H1 (cell line): Measurements from ENCODE around the gene CSF2RB.

ENCODE experiments used
- CREB1 ChIP-seq: IDR thresholded peaks from 2 replicates; pipeline ENCODE4 v1.6.1; 2012; ENCODE audit warnings: inconsistent platforms
- CTCF ChIP-seq, 3 experiments: IDR thresholded peaks; 1 replicate in 2 of 3; 2 replicates in 1 of 3; pipeline versions ENCODE4 v1.5.1 to v1.6.1; 2011; ENCODE audit warnings: low read length in 3 of 3, mild to moderate bottlenecking in 3 of 3, inconsistent platforms in 2 of 3, low read depth in 1 of 3, moderate library complexity in 1 of 3; ENCODE audit not compliant: insufficient read depth in 1 of 3; ENCODE audit errors: control extremely low read depth in 1 of 3
- NRF1 ChIP-seq: IDR thresholded peaks from 2 replicates; pipeline ENCODE4 v1.6.1; 2011; ENCODE audit warnings: mild to moderate bottlenecking, low read depth, low read length, improper control_type of control experiment

- TF ChIP-seq CREB1 = no peak
- TF ChIP-seq CTCF (IDR thresholded peaks at IDR 0.05; ENCODE audit: control extremely low read depth in 1 of 3, insufficient read depth in 1 of 3, low read depth in 1 of 3, low read length in 3 of 3) = no peak
- TF ChIP-seq NRF1 = no peak
Observed at GRCh38 chr22:36971341-36972125, 58.1 kb downstream of the CSF2RB start.
